SKM-1 treated with dmso at 0.1 percent for 144 hours (cell line): ENCODE measurements around the gene TEKT5.
"Not testable (repeated sequence)": the region's sequence is repeated elsewhere in the genome, so short reads cannot be mapped to it uniquely, and the experiment has no call there.

ENCODE experiments used
- DNase-seq: peaks from one replicate; lab custom pipeline; 2025; ENCODE audit not compliant: unreplicated experiment; lab: John Stamatoyannopoulos, UW

Gene TEKT5

DNA sequence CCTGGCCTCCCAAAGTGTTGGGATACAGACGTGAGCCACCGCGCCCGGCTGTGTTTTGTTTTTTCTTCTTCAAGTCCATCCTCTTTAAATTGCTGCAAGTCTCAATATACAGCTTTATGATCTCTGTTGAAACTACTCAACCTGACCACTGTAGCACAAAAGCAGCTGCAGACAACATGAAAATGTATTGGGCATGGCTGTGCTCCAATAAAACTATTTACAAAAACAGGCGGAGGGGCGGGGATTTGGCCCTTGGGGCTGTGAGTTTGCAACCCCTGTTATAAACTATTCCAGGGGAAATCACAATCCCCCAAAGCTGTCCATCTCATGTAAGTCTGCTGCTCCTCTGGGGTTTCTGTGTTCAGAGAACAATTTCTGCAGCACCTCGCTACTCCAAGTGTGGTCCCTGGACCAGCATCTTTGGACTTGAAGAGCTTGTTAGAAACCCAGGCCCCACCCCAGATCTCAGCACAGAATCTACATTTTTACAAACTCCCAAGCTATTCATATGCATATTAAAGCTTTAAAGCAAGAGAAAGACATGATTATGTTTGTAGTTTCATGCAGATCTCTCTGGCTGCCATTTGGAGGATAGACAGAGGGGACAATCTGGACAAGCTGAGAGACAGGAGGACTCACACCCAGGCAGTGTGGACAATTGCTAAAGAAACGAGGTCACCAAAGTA is 33.6 kb downstream of the TEKT5 start:
- no peak for DNase-seq

DNA sequence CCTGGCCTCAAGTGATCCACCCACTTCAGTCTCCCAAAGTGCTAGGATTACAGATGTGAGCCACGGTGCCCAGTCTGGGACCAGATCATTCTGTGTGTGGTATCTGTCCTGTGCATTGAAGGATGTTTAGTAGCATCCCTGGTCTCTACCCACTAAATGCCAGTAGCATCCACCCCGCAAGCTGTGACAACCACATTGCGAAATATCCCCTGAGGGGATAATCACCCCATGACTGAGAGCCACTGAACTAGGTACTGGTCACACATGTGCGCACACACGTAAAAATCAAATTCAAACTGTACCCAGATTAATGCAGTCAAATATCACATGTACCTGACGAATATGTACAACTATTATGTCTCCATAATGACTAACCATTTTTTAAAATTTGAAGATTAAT is 35.8 kb downstream of the TEKT5 start:
- no peak for DNase-seq

DNA sequence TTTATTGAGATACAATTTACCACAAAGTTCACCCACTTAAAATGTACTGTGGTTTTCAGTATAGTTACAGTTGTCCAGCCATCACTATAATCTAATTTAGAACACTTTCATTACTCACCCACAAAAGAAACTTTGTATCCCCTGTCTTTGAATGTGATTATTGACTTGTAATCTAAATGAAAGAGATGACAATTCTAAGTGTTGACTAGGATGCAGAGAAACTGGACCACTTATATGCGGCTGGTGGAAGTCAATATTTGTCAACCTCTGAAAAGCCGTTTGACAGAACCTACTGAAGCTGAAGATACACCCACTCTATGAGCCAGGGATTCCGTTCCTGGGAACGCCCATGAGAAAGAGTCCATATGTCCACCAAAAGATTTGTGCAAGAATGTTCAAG is 36.8 kb downstream of the TEKT5 start:
- DNase-seq = no peak

DNA sequence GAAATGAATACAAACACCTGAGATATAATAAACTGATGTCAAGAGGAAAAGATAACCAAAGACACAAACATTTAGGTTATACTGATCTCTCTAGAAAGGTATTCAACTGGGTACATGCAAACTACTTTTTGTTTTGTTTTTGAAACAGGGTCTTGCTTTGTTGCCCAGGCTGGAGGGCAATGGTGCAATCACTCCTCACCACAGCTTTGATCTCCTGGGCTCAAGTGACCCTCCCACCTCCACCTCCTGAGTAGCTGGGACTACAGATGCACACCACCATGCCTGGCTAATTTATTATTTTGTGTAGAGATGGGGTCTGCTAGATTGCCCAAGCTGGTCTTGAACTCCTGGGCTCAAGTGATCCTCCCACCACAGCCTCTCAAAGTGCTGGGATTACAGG is 38.1 kb downstream of the TEKT5 start:
- no peak for DNase-seq

DNA sequence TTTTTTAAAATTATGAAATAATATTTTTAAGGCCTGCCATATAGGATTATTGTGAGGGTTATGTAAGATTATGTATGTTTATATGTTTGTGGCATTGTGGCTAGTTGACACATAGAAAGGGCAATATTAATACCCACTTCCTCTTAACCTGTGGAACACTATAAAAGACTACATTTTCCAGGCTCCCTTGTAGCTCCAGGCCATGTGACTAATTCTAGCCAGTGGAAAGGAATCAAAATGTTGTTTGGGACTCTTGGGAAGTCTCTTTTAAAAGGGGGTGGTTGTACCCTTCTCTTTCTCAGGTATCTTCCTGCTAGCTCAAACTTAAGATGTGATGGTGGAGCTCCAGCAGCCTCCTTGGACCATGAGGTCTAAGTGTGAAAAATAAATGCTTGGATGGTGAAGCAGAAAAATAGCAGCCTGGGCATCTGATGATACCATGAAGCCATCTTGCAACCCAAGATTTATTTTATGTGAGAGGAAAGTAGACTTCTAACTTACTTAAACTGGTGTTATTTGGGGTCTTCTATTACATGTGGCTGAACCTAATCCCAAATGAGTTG is 39.2 kb downstream of the TEKT5 start:
- DNase-seq = no peak

DNA sequence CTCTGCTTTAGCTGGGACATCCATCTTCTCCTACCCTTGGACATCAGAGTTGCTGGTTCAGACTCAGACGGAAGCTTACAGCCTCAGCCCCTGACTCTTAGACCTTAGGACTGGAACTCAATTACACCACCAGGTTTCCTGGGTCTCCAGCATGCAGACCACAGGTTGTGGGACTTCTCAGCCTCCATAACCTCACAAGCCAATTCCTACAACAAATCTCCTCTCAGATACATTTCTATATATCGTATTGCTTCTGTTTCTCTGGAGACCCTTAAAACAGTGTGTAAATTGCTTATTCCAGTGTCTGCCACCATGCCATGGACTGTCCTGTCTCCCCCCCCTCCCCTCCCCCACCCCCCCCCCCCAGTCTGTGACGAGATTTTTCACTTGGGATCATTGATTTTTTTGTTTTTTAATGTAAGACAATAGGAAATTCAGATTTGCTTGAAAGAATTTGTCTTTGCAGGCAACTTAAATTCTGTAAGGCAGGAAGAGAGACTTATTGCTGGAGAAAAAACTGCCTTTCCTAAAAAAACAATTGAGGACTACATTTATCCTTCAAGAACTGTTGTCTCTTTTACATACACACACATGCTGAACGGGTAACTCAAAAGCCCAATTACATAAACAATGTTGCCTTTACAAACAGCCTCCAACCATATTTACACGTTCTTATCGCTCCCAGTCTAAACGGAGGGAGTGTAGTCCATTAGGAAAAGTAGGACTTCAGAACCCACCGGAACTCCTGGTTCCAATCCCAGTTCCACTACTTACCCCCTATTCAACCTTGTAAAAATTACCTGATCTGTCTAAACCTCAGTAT is 39.9 kb downstream of the TEKT5 start:
- DNase-seq = no peak

DNA sequence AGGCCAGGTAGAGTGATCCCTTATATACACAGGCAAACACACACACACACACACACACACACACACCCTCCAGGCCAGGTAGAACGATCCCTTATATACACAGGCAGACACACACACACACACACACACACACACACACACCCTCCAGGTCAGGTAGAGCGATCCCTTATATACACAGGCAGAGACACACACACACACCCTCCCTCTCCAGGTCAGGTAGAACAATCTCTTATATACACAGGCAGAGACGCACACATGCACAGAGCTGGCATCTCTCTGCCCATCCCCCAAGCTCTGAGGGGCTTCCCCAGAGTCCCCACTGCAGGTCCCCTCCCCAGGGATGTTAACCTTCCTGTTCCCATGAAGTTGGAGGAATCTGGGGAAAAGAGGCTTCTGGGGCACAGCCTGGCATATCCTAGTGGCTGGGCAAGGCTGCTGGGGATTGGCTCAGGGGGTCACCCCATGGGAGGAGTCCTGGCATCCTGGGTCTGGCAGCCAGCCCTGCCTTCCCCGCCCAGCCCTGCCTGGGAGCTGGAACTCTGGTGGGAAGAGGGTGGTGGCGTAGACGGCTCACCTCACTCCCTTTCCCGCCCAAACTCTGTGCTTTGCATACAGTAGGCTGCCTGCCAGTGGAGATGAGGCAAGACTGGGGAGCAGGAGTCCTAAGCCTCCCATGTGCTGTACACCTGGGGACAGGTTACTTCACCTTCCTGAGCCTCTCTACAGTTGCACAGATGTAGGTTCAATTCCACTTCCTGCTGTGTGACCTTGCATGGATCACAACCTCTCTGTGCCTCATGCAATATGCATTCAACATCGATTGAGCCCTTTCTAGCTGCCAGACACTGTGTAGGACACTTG is 41.8 kb downstream of the TEKT5 start:
- DNase-seq = no peak

DNA sequence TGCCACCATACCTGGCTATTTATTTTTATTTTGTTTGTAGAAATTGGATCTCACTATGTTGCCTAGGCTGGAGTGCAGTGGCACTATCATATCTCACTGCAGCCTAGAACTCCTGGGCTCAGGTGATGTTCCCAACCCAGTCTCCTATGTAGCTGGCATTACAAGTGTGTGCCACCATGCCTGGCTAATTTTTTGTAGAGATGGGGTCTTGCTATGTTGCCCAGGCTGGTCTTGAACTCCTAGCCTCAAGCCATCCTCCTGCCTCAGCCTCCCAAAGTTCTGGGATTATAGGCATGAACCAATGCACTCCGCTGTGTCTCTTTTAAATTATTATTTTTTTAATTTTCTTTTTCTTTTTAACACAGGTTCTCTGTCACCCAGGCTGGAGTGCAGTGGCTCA is 45.6 kb downstream of the TEKT5 start:
- DNase-seq = not testable (repeated sequence)

DNA sequence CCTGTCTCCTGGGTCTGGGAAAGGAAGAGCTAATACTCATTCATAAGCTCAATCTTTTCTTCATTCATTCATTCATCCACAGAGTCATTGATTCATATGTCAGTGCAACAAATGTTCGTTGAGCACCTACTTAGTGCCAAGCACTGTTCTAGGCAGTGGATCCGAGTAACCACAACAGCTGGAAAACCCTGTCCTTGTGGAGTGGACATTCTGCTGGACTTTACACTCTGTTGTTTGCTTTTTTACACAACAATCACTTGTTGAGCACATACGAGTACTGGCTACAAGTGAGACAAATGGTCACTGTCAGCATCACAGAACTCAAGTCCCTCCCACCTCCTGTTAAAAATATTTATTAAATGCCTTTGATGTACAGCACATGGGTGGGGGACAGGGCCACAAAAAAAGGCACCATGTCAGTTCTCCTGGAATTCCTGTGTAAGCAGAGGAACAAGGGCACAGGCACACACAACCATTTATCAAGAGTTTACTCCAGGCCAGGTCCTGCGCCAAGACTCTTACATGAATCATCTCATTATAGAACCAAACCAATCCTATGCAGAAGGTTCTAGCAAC is 46.9 kb downstream of the TEKT5 start:
- no peak for DNase-seq

DNA sequence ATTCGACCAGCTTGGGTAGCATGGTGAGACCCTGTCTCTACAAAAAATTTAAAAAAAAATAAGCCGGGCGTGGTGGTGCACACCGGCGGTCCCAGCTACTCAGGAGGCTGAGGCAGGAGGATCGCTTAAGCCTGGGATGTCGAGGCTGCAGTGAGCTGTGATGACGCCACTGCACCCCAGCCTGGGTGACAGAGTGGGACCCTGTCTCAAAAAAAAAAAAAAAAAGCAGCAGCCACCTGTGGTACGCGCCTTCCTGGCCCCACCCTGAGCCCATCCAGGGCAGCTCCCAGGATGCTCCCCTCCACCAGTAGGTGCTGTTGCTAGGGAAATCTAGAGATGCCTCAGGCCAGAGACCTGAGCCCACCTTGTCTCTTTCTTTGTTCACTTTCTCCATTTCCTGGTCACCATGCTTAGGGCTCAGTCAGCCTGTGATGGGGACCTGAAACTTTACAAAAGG is 47.4 kb downstream of the TEKT5 start:
- no peak for DNase-seq

DNA sequence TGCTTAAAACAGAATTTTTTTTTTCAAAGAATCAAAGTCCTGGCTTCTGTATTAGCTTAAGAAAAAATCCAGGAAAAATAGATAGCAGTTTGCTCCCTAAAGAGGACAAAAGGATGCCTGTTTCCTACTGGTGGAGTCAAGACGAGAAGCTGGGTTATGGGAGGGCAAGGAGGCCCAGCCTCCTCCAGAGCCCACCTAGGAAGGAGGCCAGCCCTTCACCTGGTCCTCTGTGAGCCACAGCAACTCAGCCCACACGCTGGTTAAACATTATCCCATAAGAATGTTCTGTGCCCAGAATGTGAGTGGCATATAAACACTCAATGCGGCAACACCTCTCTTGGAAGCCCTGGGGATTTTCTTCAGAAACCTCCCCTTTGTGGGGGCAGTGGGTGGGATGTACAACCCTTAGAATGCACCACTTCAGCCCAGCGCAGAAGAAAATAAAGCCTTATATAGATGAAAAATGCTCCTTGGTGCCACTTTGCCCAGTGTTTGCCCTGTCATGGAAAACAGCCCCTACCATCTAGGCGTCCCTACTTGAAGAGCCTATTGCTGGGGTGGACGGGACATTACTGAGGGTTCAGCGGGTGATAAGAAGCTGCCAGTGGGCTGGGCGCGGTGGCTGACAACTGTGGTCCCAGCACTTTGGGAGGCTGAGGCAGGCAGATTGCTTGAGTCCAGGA is 48.0 kb downstream of the TEKT5 start:
- no peak for DNase-seq

DNA sequence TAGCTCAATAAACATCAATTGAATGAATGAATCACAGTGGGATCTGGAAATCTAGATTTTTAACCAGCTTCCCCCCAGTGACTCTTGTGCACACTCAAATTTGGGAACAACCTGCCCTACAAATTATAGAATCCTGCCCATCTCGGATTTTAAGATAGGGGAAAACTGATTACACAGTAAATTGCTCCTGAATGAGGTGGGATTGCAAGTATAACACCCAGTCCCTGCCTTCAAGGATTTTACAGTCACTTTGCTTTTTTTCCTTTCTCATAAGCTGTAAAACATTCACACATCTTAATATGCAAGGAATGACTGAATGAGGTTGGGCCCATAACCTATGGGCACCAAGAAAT is 48.5 kb downstream of the TEKT5 start:
- no peak for DNase-seq

DNA sequence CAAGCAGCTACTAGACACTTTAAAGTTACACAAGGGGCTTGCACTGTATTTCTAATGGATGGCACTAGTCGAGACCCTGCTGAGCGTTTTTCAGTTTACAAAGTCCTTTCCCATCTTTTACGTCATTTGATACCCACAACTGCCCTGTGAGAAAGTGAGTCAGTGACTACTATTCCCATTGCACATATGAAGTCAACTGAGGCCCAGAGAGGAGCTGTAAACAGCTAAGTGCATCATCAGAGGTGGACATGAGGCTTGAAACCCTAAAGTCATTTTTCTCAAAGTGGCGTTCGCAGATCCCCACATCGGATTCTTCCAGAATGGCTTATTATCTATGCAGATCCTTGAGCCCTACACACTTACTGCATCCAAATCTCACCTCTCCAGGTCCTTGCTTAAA is 50.6 kb downstream of the TEKT5 start:
- no peak for DNase-seq

DNA sequence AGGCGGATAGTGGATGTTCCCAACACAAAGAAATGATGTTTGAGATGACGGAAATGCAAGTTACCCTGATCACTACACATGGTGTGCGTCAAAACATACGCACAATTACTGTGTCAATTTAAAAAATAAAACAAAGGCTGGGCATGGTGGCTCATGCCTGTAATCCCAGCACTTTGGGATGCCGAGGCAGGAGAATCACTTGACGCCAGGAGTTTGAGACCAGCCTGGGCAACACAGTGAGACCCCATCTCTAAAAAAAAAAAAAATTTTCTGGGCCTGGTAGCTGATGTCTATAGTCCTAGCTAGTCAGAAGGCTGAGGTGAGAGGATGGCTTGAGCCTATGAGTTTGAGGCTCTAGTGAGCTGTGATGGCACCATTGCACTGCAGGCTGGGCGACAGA is 51.8 kb downstream of the TEKT5 start:
- DNase-seq = no peak

DNA sequence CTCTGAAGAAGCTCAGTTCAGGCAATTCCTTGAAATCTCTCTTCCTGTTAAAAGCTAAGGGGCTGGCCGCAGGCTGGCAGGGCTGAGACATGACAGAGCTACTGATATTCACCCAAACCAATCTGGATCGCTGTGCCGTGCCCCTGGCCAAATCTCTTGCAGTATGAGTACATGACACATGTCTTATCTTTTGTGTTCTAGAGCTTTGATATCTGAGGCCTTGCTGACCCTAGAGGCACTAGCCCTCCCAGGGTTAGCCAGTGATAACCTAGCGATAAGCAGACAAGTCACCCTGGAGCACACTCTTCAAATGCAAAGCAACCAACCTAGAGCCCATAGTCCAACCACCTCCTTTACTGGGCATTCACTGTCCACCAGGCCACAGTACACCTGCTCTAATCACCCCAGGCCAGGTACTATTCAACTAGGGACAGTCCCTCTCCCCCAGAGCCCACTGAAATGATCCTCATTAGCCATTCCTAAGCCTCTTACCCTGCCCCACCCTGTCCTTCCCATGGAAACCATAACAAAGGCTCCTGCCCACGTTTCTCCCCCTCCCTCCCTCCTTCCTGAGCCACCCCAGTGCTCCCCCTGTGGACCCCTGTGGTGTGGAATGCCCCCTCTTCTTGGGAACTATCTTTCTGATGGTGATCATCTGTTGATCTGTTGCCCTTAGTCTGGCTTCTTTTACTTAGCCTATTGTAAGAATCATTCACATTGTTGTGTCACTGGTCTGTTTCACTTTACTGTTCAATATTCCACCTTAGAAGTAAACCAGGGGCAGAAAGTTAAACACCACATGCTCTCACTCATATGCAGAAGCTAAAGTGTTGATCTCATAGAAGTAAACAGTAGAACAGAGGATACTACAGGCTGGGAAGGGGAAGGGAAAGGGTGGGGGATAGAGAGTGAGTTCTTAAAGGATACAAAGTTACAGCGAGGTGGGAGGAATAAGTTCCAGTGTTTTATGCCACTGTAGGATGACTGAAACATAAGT is 52.5 kb downstream of the TEKT5 start:
- DNase-seq = no peak

DNA sequence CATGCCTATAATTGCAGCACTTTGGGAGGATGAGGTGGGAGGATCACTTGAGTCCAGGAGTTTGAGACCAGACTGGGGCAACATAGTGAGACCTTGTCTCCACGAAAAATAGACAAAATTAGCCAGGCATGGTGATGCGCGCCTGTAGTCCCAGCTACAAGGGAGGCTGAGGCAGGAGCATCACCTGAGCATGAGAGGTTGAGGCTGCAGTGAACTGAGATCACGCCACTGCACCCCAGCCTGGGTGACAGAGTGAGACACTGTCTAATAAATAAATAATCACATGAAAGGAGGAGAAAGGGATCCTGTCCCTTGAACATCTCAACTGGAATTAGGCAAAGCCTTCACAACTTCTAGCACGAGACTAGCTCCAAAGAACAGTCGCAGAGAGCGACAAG is 53.2 kb downstream of the TEKT5 start:
- no peak for DNase-seq

DNA sequence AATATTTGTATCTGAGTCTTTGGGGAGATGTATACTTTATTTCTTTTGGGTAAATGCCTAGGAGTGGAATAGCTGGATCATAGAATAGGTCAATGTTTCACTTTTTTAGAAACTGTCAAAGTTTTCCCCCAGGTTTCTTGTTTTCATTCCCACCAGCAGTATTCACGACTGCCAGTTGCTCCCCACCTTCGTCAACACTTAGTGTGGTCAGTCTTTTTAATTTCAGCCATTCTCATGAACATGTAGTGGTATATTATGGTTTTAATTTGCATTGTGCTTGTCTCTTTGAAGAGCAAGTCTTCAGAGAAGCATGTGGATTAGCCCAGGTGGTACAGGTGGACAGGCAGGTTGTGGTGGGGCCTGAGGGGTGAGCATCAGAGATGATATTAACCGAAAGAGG is 53.8 kb downstream of the TEKT5 start:
- DNase-seq = no peak

DNA sequence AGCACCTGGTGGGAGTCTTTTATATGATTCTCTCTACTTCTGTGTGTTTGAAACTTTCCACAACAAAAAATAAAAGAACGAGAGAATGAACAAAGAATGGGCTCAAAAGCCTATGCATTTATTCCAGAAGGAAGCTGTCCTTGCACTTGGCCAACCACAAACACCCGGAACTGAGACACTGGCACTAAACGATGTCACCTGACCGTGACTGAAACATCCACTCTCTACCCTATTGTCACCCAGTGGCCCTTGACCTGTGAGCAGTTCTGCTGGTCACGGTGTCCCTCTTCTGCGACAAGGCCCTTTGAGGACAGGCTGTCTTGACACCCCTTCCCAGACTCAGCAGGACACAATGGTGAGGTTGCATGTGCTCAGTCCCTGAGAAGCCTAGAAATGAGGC is 56.6 kb downstream of the TEKT5 start:
- no peak for DNase-seq

DNA sequence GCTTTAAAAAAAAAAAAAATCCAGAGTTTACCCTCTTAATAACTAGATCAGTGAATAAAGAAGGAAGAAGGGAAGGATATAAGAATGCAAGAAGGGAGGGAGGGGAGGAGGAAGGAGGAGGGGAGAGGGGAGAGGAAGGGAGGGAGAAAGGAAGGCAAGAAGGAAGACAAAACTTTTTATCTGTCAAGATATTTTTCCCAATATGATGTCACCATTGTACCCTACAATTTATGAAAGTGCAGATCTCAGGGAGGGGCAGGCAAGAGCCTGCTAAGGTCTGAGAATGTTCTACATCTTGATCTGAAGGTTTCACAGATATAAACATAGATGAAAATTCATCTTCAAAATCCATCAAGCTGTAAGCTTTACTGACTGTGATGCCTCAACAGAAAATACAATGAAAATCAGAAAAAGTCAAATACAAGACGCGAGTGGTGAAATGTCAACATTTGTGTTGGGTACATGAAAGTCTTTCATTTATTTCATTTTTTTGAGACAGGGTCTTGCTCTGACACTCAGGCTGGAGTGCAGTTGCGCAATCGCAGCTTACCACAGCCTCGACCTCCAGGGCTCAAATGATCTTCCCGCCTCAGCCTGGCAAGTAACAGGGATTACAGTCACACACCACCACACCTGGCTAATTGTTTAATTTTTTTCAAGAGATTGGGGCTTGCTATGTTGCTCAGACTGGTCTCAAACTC is 57.2 kb downstream of the TEKT5 start:
- DNase-seq = no peak
